Heart left ventricle (tissue), 16 donors: ENCODE results near the gene WIPF3. TPM values are rescaled to one million over a fixed set of nuclear protein-coding genes. Genes with fewer than 3 reads are reported as not detected.

Experiments used
- ATAC-seq, 4 donors: fragments of 200-7000 bp; cut with Tn5 transposase; one replicate each; pipeline ENCODE4 v1.9.1; 2020 to 2022; ENCODE audit warnings: moderate library complexity in 4 of 4, mild to moderate bottlenecking in 3 of 4, moderate number of reproducible peaks in 1 of 4
- DNase-seq, 5 donors: peaks; one replicate each; pipeline ENCODE4 v3.0.0-alpha.2; 2020
- H3K27ac ChIP-seq, 12 donors: fragments of 200-600 bp; sonication (generic) in 4 of 12; one replicate each; pipeline versions ENCODE4 v1.5.0 to v1.8.0; 2016 to 2022; ENCODE audit warnings: mild to moderate bottlenecking in 2 of 12
- H3K27me3 ChIP-seq, 9 donors: fragments of 200-600 bp; sonication (generic) in 2 of 9; one replicate each; pipeline versions ENCODE4 v1.5.1 to v1.8.0; 2016 to 2022; ENCODE audit warnings: mild to moderate bottlenecking in 3 of 9
- H3K36me3 ChIP-seq, 9 donors: fragments of 200-600 bp; sonication (generic) in 2 of 9; one replicate each; pipeline versions ENCODE4 v1.5.0 to v1.8.0; 2018 to 2022; ENCODE audit warnings: mild to moderate bottlenecking in 2 of 9
- H3K4me1 ChIP-seq, 12 donors: fragments of 200-600 bp; sonication (generic) in 4 of 12; one replicate each; pipeline versions ENCODE4 v1.5.0 to v1.8.0; 2016 to 2022; ENCODE audit warnings: mild to moderate bottlenecking in 3 of 12
- H3K4me3 ChIP-seq, 12 donors: fragments of 200-600 bp; sonication (generic) in 4 of 12; one replicate each; pipeline versions ENCODE4 v1.5.0 to v1.8.0; 2017 to 2022; ENCODE audit warnings: mild to moderate bottlenecking in 9 of 12, moderate library complexity in 4 of 12
- H3K9me3 ChIP-seq, 12 donors: fragments of 200-600 bp; sonication (generic) in 4 of 12; one replicate each; pipeline versions ENCODE4 v1.5.0 to v1.8.0; 2016 to 2022; ENCODE audit warnings: mild to moderate bottlenecking in 1 of 12
- CTCF ChIP-seq, 12 donors: fragments of 200-600 bp; sonication (generic) in 4 of 12; IDR thresholded peaks; one replicate each; pipeline versions ENCODE4 v1.5.0 to v1.8.0; 2018 to 2022; ENCODE audit warnings: antibody characterized with exemption in 12 of 12, mild to moderate bottlenecking in 5 of 12
- POLR2A ChIP-seq, 2 donors: fragments of 450-650 bp; IDR thresholded peaks; one replicate each; pipeline ENCODE4 v1.6.1; 2017; ENCODE audit warnings: antibody characterized with exemption in 2 of 2, mild to moderate bottlenecking in 2 of 2, moderate library complexity in 2 of 2
- WGBS, 4 donors: extraction: QIAGEN DNeasy Blood & Tissue Kit in 2 of 4; methylation state at CpG; one replicate each; pipeline versions ENCODE4 v1.1.5 to v1.1.7; 2013 to 2018; 5-methylcytosine and 5-hydroxymethylcytosine counted together
- intact Hi-C, 10 donors: fragments of 100-400 bp; cut with DNase I; formaldehyde crosslinking; loops; one replicate each; pipeline versions ENCODE4 v1.11.1 to v1.14.2; 2022
- polyA plus RNA-seq, 2 donors: library from polyadenylated mRNA; stranded (reverse); fragments of 200-250 nt; gene quantifications; one replicate each; pipeline ENCODE4 v1.2.3, GENCODE V29; 2013
- total RNA-seq, 9 donors: library from RNA; depleted of rRNA in 2 of 9; stranded (reverse); fragments of >200 nt in 2 of 9; fragmentation: NEBNext Ultra II Directional in 3 of 9; extraction: Animal tissue kit (Norgen Biotek cat#: 25700) in 3 of 9; gene quantifications; one replicate each; pipeline versions ENCODE4 v1.1.0 to v1.2.4, GENCODE V29; 2016 to 2023
- donor health status: ischemic (EF 13 %, LVEDD 7.1; RV severe dilation, severe dysfunction).
- donor health status: healthy with polysubstance abuse.
- donor health status: DM: no; HTN: yes; CAD: no.
- donor health status: DM: no; HTN: no; CAD: no.
- donor health status: ischemic (EF 25% LVEDD 6.9; RV normal size, moderate dysfunction).
- donor health status: ischemic (EF 25% LVEDD 5.7; RV mildly dilated, moderate dysfunction).
- donor health status: healthy.
- donor health status: DM: yes; HTN: yes; CAD: no.
- donor health status: ischemic (EF 35%, LVEDD 5.7; RV mildly dilated, moderate dysfunction).
- donor health status: nonischemic (EF 11% LVEDD 7.7; RV severe dilation, severe dysfunction).
- donor health status: DM: yes; HTN: yes; CAD: no.
- donor health status: PGD.
- donor health status: ischemic (EF 29% LVEDD 5.4; RV normal size, mild dysfunction).
- donor health status: nonischemic (EF 23%, LVEDD 6.1; RV moderate dilation, normal function).

The WIPF3 gene
- total and polyA plus RNA-seq, 11 donors: 1.2 to 16.5 (median 6.8) TPM

- DNase-seq (no peak), ATAC-seq (no peak)
- WGBS, 4 donors: 71 to 91% (median 86%) methylated on average over 2 of the region's 2 CpGs
- Histone ChIP-seq H3K9me3 (no peaks in the 10 kb centered on the region), H3K27me3 (no peaks in the 10 kb centered on the region), H3K4me1 (no peaks in the 10 kb centered on the region), H3K27ac (no peak overlapping the region), H3K36me3 (peaks cover 0 to 80% (median 14%) of the 10 kb centered on the region in 9 donors), H3K4me3 (no peak overlapping the region)
- intact Hi-C loops: no loop called here
- no peak for TF ChIP-seq CTCF (IDR thresholded peaks at IDR 0.05)
- no peak for TF ChIP-seq POLR2A (IDR thresholded peaks at IDR 0.05)
Observed at GRCh38 chr7:29935111-29935510, 128.8 kb downstream of the WIPF3 start.

GRCh38 chr7:29937132-29937531 lies 130.8 kb downstream of the WIPF3 start:
- H3K4me1 ChIP-seq: no peaks in the 10 kb centered on the region
- ATAC-seq (no peak), DNase-seq (no peak)
- peaks cover 0 to 91% (median 20%) of the 10 kb centered on the region in 9 donors for H3K36me3 ChIP-seq
- no peak overlapping the region for H3K27ac ChIP-seq
- intact Hi-C loops: no loop called here
- TF ChIP-seq CTCF (IDR thresholded peaks at IDR 0.05): no peak
- TF ChIP-seq POLR2A (IDR thresholded peaks at IDR 0.05): no peak
- H3K27me3 ChIP-seq: no peaks in the 10 kb centered on the region
- H3K4me3 ChIP-seq: no peak overlapping the region
- 94 to 99% (median 95%) methylated on average over 3 of the region's 3 CpGs for WGBS, 4 donors
- H3K9me3 ChIP-seq: no peaks in the 10 kb centered on the region

- TF ChIP-seq POLR2A (IDR thresholded peaks at IDR 0.05) (no peak), CTCF (IDR thresholded peaks at IDR 0.05) (no peak)
- Histone ChIP-seq H3K4me3 (no peak overlapping the region), H3K4me1 (no peaks in the 10 kb centered on the region), H3K27ac (no peak overlapping the region), H3K27me3 (no peaks in the 10 kb centered on the region), H3K9me3 (no peaks in the 10 kb centered on the region), H3K36me3 (peaks cover 0 to 96% (median 31%) of the 10 kb centered on the region in 9 donors)
- 94 to 99% (median 98%) methylated on average over 2 of the region's 2 CpGs for WGBS, 4 donors
- no peak for DNase-seq
- intact Hi-C loops: loop anchor here in 5 of 10 donors (10.0 kb wide), 2 partner anchors 115 to 125 kb away; no protein-coding TSS in a partner anchor
- no peak for ATAC-seq
Observed at GRCh38 chr7:29940199-29940598, 133.9 kb downstream of the WIPF3 start.

GRCh38 chr7:29945259-29945809 lies 139.0 kb downstream of the WIPF3 start:
- 94 to 98% (median 97%) methylated on average over 4 of the region's 4 CpGs for WGBS, 4 donors
- intact Hi-C loops: loop anchor here in 9 of 10 donors (5.0 to 10.0 kb wide), 3 partner anchors 109 to 119 kb away; no protein-coding TSS in a partner anchor
- ATAC-seq: no peak

More at GRCh38 chr7:29945259-29945809, 139.0 kb downstream of the WIPF3 start:
- no peak for DNase-seq
- Histone ChIP-seq H3K27ac (no peak overlapping the region), H3K27me3 (no peaks in the 10 kb centered on the region), H3K4me3 (no peak overlapping the region), H3K9me3 (no peaks in the 10 kb centered on the region), H3K36me3 (peaks cover 0 to 72% (median 16%) of the 10 kb centered on the region in 9 donors), H3K4me1 (peaks cover 0 to 11% (median 0%) of the 10 kb centered on the region in 12 donors)
- TF ChIP-seq CTCF (IDR thresholded peaks at IDR 0.05): no peak
- TF ChIP-seq POLR2A (IDR thresholded peaks at IDR 0.05): no peak
